HG02571 (cell line): ENCODE data around the gene TSPAN9.

Experiments
- ATAC-seq: cut with Tn5 transposase; IDR thresholded peaks from one replicate; pipeline ENCODE4 v1.9.1; 2021; ENCODE audit warnings: mild to moderate bottlenecking, moderate library complexity; ENCODE audit not compliant: unreplicated experiment

Gene TSPAN9

GRCh38 chr12:3241621-3242020, 164.4 kb downstream of the TSPAN9 start:
- ATAC-seq: no peak

GRCh38 chr12:3242199-3242863, 165.2 kb downstream of the TSPAN9 start:
- no peak for ATAC-seq

- no peak for ATAC-seq
Observed at GRCh38 chr12:3243376-3244084, 166.4 kb downstream of the TSPAN9 start.

- ATAC-seq: no peak
Observed at GRCh38 chr12:3244219-3244750, 167.1 kb downstream of the TSPAN9 start.

GRCh38 chr12:3246253-3246652, 169.1 kb downstream of the TSPAN9 start:
- ATAC-seq: no peak

GRCh38 chr12:3247077-3247476, 169.9 kb downstream of the TSPAN9 start:
- ATAC-seq: no peak

GRCh38 chr12:3247629-3248161, 170.5 kb downstream of the TSPAN9 start:
- ATAC-seq: no peak

GRCh38 chr12:3249081-3249800, 172.1 kb downstream of the TSPAN9 start:
- ATAC-seq: no peak

GRCh38 chr12:3250034-3250433, 172.9 kb downstream of the TSPAN9 start:
- ATAC-seq: no peak

- no peak for ATAC-seq
Observed at GRCh38 chr12:3250576-3250975, 173.4 kb downstream of the TSPAN9 start.

- ATAC-seq: no peak
Observed at GRCh38 chr12:3251067-3251466, 173.9 kb downstream of the TSPAN9 start.

- ATAC-seq: no peak
Observed at GRCh38 chr12:3251691-3252090, 174.5 kb downstream of the TSPAN9 start.

GRCh38 chr12:3252450-3252891, 175.3 kb downstream of the TSPAN9 start:
- ATAC-seq: no peak

GRCh38 chr12:3253682-3254275, 176.6 kb downstream of the TSPAN9 start:
- ATAC-seq: no peak

GRCh38 chr12:3255057-3255456, 177.9 kb downstream of the TSPAN9 start:
- no peak for ATAC-seq

- ATAC-seq: no peak
Observed at GRCh38 chr12:3256103-3256631, 179.0 kb downstream of the TSPAN9 start.

- ATAC-seq: no peak
Observed at GRCh38 chr12:3257411-3257810, 180.2 kb downstream of the TSPAN9 start.

- no peak for ATAC-seq
Observed at GRCh38 chr12:3259973-3260372, 182.8 kb downstream of the TSPAN9 start.

GRCh38 chr12:3261782-3262359, 184.7 kb downstream of the TSPAN9 start:
- ATAC-seq: no peak

GRCh38 chr12:3262470-3262869, 185.3 kb downstream of the TSPAN9 start:
- ATAC-seq: no peak
